ENCODE results near the gene NTRK1. TPM values are rescaled to one million over a fixed set of nuclear protein-coding genes. Genes with fewer than 3 reads are reported as not detected.
A peak's percentile ranks its signal among the peaks of the same experiment; 100 is the strongest.

The NTRK1 gene
- total and polyA plus RNA-seq, 2 of the 4 experiments (the other 2 are of a cell fraction) = not detected

DNA sequence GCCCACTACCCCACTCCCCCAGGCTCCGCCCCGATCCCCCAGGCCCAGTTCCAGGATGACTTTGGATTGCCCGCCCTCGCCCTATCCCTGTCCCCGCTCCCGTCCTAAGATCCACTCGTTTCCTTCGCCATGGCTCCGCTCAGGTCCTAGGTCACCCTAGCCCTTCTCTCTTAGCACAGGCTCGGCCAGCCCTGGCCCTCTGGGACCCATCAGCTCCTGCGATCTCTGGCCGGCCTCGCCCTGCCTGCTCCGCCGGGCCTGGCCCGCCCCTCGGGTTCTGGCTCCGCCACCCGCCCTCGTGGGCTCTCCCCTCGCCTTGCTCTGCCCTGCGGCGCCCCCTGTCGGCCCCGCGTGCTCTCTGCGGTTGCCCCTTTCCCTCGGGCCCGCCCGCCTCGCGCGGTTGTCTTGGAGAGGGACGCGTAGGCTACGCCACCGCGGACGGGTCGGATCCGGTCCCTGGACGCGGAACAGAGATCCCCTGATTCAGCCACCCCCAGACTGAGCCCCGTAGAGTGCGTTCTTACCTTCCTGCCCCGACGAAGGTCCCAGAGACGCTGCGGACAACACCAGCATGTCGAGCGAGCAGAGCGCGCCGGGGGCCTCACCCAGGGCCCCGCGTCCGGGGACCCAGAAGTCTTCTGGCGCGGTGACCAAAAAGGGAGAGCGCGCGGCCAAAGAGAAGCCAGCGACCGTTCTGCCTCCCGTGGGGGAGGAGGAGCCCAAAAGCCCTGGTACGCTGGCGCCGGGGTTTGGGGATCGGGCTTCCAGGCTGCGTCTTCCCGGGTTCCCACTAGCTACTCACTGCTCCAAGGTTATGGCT lies 59.8 kb downstream of the NTRK1 start, which contains the start of gene LRRC71:
TSS of gene LRRC71 (plus strand) at position 400 of the 820 bp plus-strand sequence. CDS start at position 572, 172 bp downstream.
- Histone ChIP-seq H2BK20ac (ENCODE audit: low read depth, low read length) (no peak within 1 kb of the TSS), H3K4me3 (ENCODE audit: insufficient read depth, low read depth, low read length) (peak within 1 kb of the TSS; percentile 36), H3K79me1 (ENCODE audit: low read depth in 1 of 2, low read length in 2 of 2) (no peaks in the 10 kb centered on the region), H2BK15ac (ENCODE audit: low read depth, low read length) (no peak within 1 kb of the TSS; the same call in 2 of the 3 replicates), H4K20me1 (ENCODE audit: insufficient read depth, low read length) (no peaks in the 10 kb centered on the region), H3K4me2 (ENCODE audit: low read depth, low read length) (peak within 1 kb of the TSS; percentile 89), H2AK5ac (ENCODE audit: low read depth, low read length) (peak within 1 kb of the TSS; percentile 68; the same call in 1 of the 2 replicates), H2AFZ (replicated peaks; ENCODE audit: low read length, poor library complexity) (peak within 1 kb of the TSS; percentile 87), H3K18ac (ENCODE audit: low read depth, low read length) (peak within 1 kb of the TSS; percentile 68), H3K9me1 (ENCODE audit: insufficient read depth, low read length) (no peaks in the 10 kb centered on the region; the same call in 1 of the 2 replicates), H4K8ac (ENCODE audit: low read depth in 2 of 2, low read length in 2 of 2) (peak within 1 kb of the TSS; percentile 55 to 83; a peak in 3 of 4 replicates), H2BK5ac (ENCODE audit: low read depth, low read length, poor library complexity, severe bottlenecking) (no peak within 1 kb of the TSS), H3K23ac (ENCODE audit: low read depth, low read length) (no peak within 1 kb of the TSS), H3K4me1 (ENCODE audit: control insufficient read depth, insufficient read depth, low read length) (peaks cover 2% of the 10 kb centered on the region), H3K56ac (ENCODE audit: extremely low read depth, insufficient read depth, low read length) (no peak within 1 kb of the TSS), H2BK120ac (ENCODE audit: low read depth, low read length) (peak within 1 kb of the TSS; percentile 73; the same call in 1 of the 2 replicates), H3K14ac (replicated peaks; ENCODE audit: low read depth, low read length) (no peak within 1 kb of the TSS), H2AK9ac (replicated peaks; ENCODE audit: low read depth, low read length, poor library complexity) (peak within 1 kb of the TSS; percentile 84), H3K9me3 (ENCODE audit: control insufficient read depth, insufficient read depth, low read length) (no peaks in the 10 kb centered on the region), H4K91ac (ENCODE audit: insufficient read depth, low read depth, low read length) (no peak within 1 kb of the TSS), H3K36me3 (ENCODE audit: control insufficient read depth, insufficient read depth, low read length) (peaks cover 2% of the 10 kb centered on the region; the same call in 1 of the 2 replicates), H3K27me3 (ENCODE audit: control insufficient read depth, insufficient read depth, low read length) (peaks cover 48% of the 10 kb centered on the region), H4K5ac (ENCODE audit: low read depth, low read length) (peak within 1 kb of the TSS; percentile 50; the same call in 1 of the 2 replicates), H3K4ac (ENCODE audit: low read depth, low read length) (peak within 1 kb of the TSS; percentile 78; the same call in 1 of the 2 replicates), H3K9ac (ENCODE audit: low read depth, low read length) (peak within 1 kb of the TSS; percentile 67; the same call in 1 of the 2 replicates), H3K27ac (ENCODE audit: insufficient read depth, low read length) (no peak within 1 kb of the TSS; the same call in 1 of the 2 replicates)
- DNase-seq (peak; percentile 64), ATAC-seq (ENCODE audit: low read depth) (peak; percentile 98)
- BruUV-seq (replicated peaks) = no TSS peak
- intact Hi-C loops (cut with micrococcal nuclease) = loop anchor here (1.0 to 10.0 kb wide), 3 partner anchors 28 to 196 kb away; partner anchors contain the start of genes ISG20L2 and METTL25B
- WGBS, 2 experiments (ENCODE audit: extremely low coverage in 2 of 2, insufficient read length in 1 of 2) = 6% methylated on average over 38 of the region's 71 CpGs; no CpG with 5 or more reads in 1 of the 2 experiments
- in situ Hi-C loops (cut with MboI; ENCODE audit: low sequenced_read_pairs) = no loop called here
- ChIA-PET CTCF (interaction anchor here (0.5 to 1.4 kb wide), 7 partner anchors 20 to 37 kb away, joined by 3 to 8 read pairs (median 4); no protein-coding TSS in a partner anchor), POLR2A (ENCODE audit: unreplicated experiment) (no interaction called here)
- dilution Hi-C loops (cut with HindIII; ENCODE audit: low sequenced_read_pairs, unreplicated experiment) = no loop called here
- TF ChIP-seq, protein P1, sequence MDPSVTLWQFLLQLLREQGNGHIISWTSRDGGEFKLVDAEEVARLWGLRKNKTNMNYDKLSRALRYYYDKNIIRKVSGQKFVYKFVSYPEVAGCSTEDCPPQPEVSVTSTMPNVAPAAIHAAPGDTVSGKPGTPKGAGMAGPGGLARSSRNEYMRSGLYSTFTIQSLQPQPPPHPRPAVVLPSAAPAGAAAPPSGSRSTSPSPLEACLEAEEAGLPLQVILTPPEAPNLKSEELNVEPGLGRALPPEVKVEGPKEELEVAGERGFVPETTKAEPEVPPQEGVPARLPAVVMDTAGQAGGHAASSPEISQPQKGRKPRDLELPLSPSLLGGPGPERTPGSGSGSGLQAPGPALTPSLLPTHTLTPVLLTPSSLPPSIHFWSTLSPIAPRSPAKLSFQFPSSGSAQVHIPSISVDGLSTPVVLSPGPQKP (IDR thresholded peaks at IDR 0.05; ENCODE audit: borderline replicate concordance, low read depth, low read length) = no peak
- TF ChIP-seq MAFK (IDR thresholded peaks at IDR 0.05; ENCODE audit: low read depth, low read length) = no peak
- TF ChIP-seq POLR2A (IDR thresholded peaks at IDR 0.05; ENCODE audit: low read depth, low read length) = no peak; the same call in 1 of the 2 replicates
- no peak for TF ChIP-seq CEBPB (IDR thresholded peaks at IDR 0.05; ENCODE audit: low read depth, low read length)
- TF ChIP-seq RFX5 (IDR thresholded peaks at IDR 0.05; ENCODE audit: low read depth, low read length) = no peak
- no peak for TF ChIP-seq CHD1 (IDR thresholded peaks at IDR 0.05; ENCODE audit: low read depth, low read length)
- TF ChIP-seq, protein P2, sequence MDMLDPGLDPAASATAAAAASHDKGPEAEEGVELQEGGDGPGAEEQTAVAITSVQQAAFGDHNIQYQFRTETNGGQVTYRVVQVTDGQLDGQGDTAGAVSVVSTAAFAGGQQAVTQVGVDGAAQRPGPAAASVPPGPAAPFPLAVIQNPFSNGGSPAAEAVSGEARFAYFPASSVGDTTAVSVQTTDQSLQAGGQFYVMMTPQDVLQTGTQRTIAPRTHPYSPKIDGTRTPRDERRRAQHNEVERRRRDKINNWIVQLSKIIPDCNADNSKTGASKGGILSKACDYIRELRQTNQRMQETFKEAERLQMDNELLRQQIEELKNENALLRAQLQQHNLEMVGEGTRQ (IDR thresholded peaks at IDR 0.05; ENCODE audit: low read depth, low read length) = peak; percentile 36; the same call in 1 of the 2 replicates
- TF ChIP-seq MXI1 (IDR thresholded peaks at IDR 0.05; ENCODE audit: borderline replicate concordance, low read depth, low read length) = peak; percentile 78; the same call in 1 of the 2 replicates
- TF ChIP-seq MAZ (IDR thresholded peaks at IDR 0.05; ENCODE audit: borderline replicate concordance, low read depth, low read length) = peak; percentile 96
- TF ChIP-seq, protein P3, sequence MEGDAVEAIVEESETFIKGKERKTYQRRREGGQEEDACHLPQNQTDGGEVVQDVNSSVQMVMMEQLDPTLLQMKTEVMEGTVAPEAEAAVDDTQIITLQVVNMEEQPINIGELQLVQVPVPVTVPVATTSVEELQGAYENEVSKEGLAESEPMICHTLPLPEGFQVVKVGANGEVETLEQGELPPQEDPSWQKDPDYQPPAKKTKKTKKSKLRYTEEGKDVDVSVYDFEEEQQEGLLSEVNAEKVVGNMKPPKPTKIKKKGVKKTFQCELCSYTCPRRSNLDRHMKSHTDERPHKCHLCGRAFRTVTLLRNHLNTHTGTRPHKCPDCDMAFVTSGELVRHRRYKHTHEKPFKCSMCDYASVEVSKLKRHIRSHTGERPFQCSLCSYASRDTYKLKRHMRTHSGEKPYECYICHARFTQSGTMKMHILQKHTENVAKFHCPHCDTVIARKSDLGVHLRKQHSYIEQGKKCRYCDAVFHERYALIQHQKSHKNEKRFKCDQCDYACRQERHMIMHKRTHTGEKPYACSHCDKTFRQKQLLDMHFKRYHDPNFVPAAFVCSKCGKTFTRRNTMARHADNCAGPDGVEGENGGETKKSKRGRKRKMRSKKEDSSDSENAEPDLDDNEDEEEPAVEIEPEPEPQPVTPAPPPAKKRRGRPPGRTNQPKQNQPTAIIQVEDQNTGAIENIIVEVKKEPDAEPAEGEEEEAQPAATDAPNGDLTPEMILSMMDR (conservative IDR thresholded peaks at IDR 0.05; ENCODE audit: low read depth, low read length) = peak; percentile 98
- no peak for TF ChIP-seq FOS (IDR thresholded peaks at IDR 0.05; ENCODE audit: low read depth, low read length)
- peak; percentile 95 for TF ChIP-seq RAD21 (IDR thresholded peaks at IDR 0.05; ENCODE audit: low read length)
- TF ChIP-seq SMC3 (IDR thresholded peaks at IDR 0.05; ENCODE audit: low read depth, low read length) = peak; percentile 91
